Measurements from ENCODE around the gene ADAMTS16. TPM values are rescaled to one million over a fixed set of nuclear protein-coding genes. Genes with fewer than 3 reads are reported as not detected.

Gene ADAMTS16
- total RNA-seq, 1 experiment from 2014 or later: 0.11 TPM

DNA sequence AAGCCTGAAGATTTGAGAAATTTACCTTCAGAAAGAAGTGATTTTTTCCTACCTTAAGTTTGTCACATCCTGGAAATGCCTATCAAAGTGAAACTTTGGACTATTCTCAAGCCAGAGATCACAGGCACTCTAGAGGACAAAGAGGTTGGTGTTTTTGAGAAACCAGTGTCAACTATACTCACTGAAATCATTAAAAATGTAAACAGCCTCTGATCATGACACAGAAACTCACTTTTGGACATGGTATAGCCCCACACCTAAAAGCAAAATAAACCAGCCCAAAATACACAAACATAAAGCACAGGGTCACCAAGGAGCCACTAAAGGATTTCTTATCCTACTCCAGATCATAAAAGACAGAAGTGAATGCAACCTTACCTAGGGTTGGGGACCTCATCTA is 216.6 kb downstream of the ADAMTS16 start:
- Histone ChIP-seq H3K4me1 (peaks cover 8% of the 10 kb centered on the region; the same call in 1 of the 2 replicates), H3K27me3 (replicated peaks; ENCODE audit: control insufficient read depth, insufficient read depth, low read length) (no peaks in the 10 kb centered on the region), H3K36me3 (ENCODE audit: control insufficient read depth, insufficient read depth, low read length) (no peaks in the 10 kb centered on the region), H3K9me3 (no peaks in the 10 kb centered on the region), H3K4me3 (ENCODE audit: low read depth, low read length) (no peak overlapping the region)
- no peak for DNase-seq
- no TSS peak for BruUV-seq (replicated peaks)
- H3K27ac Mint-ChIP-seq (ENCODE audit: unreplicated experiment): no peak overlapping the region
- POLR2A ChIA-PET: no interaction called here
- no peaks in the 10 kb centered on the region for H3K9me3 Mint-ChIP-seq (ENCODE audit: unreplicated experiment)
- no peaks in the 10 kb centered on the region for H3K27me3 Mint-ChIP-seq (ENCODE audit: insufficient read depth, unreplicated experiment)
- intact Hi-C loops (cut with micrococcal nuclease; ENCODE audit: unreplicated experiment): no loop called here
- no peaks in the 10 kb centered on the region for H3K4me1 Mint-ChIP-seq (ENCODE audit: low read depth, unreplicated experiment)
- TF ChIP-seq, protein P1, sequence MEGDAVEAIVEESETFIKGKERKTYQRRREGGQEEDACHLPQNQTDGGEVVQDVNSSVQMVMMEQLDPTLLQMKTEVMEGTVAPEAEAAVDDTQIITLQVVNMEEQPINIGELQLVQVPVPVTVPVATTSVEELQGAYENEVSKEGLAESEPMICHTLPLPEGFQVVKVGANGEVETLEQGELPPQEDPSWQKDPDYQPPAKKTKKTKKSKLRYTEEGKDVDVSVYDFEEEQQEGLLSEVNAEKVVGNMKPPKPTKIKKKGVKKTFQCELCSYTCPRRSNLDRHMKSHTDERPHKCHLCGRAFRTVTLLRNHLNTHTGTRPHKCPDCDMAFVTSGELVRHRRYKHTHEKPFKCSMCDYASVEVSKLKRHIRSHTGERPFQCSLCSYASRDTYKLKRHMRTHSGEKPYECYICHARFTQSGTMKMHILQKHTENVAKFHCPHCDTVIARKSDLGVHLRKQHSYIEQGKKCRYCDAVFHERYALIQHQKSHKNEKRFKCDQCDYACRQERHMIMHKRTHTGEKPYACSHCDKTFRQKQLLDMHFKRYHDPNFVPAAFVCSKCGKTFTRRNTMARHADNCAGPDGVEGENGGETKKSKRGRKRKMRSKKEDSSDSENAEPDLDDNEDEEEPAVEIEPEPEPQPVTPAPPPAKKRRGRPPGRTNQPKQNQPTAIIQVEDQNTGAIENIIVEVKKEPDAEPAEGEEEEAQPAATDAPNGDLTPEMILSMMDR (IDR thresholded peaks at IDR 0.05; ENCODE audit: insufficient read depth in 1 of 2, low read depth in 1 of 2, low read length in 1 of 2, severe bottlenecking in 1 of 2, unreplicated experiment in 1 of 2): no peak
- H3K4me3 Mint-ChIP-seq (ENCODE audit: unreplicated experiment): no peak overlapping the region
- CTCF ChIA-PET: no interaction called here
- H3K36me3 Mint-ChIP-seq (ENCODE audit: insufficient read depth, unreplicated experiment): peaks cover 2% of the 10 kb centered on the region

DNA sequence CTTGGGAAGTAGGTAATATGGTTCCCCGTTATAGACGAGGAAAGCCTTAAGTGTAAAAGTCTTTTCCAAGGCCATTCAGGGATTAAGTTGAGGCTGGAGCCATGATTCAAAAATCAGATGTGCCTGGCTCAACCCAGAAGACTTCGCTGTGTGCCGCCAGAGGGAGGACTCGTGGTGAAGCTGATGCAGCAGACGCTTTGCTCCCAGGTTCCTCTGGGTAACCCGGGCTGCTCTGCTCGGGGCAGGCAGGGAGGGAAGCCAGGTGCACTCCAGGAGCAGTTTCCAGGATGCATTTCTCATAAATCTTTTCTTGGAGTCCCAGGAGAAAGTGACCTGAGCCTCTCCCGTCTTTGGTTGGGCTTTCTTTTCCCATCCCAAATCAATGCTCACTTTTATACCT is 219.5 kb downstream of the ADAMTS16 start:
- peaks cover 8% of the 10 kb centered on the region; the same call in 1 of the 2 replicates for H3K4me1 ChIP-seq
- no peak overlapping the region for H3K4me3 ChIP-seq (ENCODE audit: low read depth, low read length)
- POLR2A ChIA-PET: no interaction called here
- Mint-ChIP-seq H3K27me3 (ENCODE audit: insufficient read depth, unreplicated experiment) (no peaks in the 10 kb centered on the region), H3K27ac (ENCODE audit: unreplicated experiment) (no peak overlapping the region), H3K36me3 (ENCODE audit: insufficient read depth, unreplicated experiment) (no peaks in the 10 kb centered on the region), H3K9me3 (ENCODE audit: unreplicated experiment) (no peaks in the 10 kb centered on the region), H3K4me3 (ENCODE audit: unreplicated experiment) (no peak overlapping the region), H3K4me1 (ENCODE audit: low read depth, unreplicated experiment) (no peaks in the 10 kb centered on the region)
- H3K27me3 ChIP-seq (replicated peaks; ENCODE audit: control insufficient read depth, insufficient read depth, low read length): no peaks in the 10 kb centered on the region
- TF ChIP-seq, protein P1 (IDR thresholded peaks at IDR 0.05; ENCODE audit: insufficient read depth in 1 of 2, low read depth in 1 of 2, low read length in 1 of 2, severe bottlenecking in 1 of 2, unreplicated experiment in 1 of 2): no peak
- H3K9me3 ChIP-seq: no peaks in the 10 kb centered on the region
- CTCF ChIA-PET: no interaction called here
- intact Hi-C loops (cut with micrococcal nuclease; ENCODE audit: unreplicated experiment): no loop called here
- BruUV-seq (replicated peaks): no TSS peak
- H3K36me3 ChIP-seq (ENCODE audit: control insufficient read depth, insufficient read depth, low read length): no peaks in the 10 kb centered on the region
- DNase-seq: no peak

DNA sequence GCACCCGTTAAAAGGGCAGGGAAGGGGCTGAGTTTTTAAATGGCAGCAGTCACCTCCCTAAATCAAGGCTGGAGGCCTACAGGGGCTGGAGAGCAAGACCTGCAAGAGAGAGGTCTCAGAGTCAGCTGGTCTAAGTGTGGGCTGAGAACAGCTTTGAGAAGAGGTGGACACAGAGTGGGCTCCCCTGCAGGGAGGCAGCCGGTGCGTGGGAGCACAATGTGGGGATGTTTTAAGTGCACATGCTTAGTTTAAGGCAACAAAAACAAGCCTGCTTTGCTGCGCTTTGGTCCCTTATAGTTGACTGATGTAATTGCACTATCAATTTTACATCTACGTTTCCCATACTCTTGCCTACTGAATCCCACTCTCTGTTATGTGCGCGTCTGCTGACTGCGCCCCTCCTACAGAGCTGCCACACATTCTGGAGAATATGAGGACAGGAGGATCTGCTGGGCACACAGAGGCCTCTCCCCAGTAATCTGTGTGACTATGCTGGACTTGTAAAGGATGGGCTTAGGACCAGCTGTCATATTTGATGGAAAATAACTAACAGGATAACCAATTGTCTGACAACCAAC is 220.3 kb downstream of the ADAMTS16 start:
- TF ChIP-seq, protein P1 (IDR thresholded peaks at IDR 0.05; ENCODE audit: insufficient read depth in 1 of 2, low read depth in 1 of 2, low read length in 1 of 2, severe bottlenecking in 1 of 2, unreplicated experiment in 1 of 2): no peak
- Histone ChIP-seq H3K4me1 (peaks cover 8% of the 10 kb centered on the region; the same call in 1 of the 2 replicates), H3K27me3 (replicated peaks; ENCODE audit: control insufficient read depth, insufficient read depth, low read length) (no peaks in the 10 kb centered on the region), H3K4me3 (ENCODE audit: low read depth, low read length) (no peak overlapping the region), H3K9me3 (no peaks in the 10 kb centered on the region), H3K36me3 (ENCODE audit: control insufficient read depth, insufficient read depth, low read length) (no peaks in the 10 kb centered on the region)
- DNase-seq: no peak
- Mint-ChIP-seq H3K27ac (ENCODE audit: unreplicated experiment) (peak overlapping the region; percentile 56), H3K36me3 (ENCODE audit: insufficient read depth, unreplicated experiment) (no peaks in the 10 kb centered on the region), H3K27me3 (ENCODE audit: insufficient read depth, unreplicated experiment) (no peaks in the 10 kb centered on the region), H3K4me3 (ENCODE audit: unreplicated experiment) (no peak overlapping the region), H3K9me3 (ENCODE audit: unreplicated experiment) (no peaks in the 10 kb centered on the region), H3K4me1 (ENCODE audit: low read depth, unreplicated experiment) (no peaks in the 10 kb centered on the region)
- CTCF ChIA-PET: no interaction called here
- intact Hi-C loops (cut with micrococcal nuclease; ENCODE audit: unreplicated experiment): no loop called here
- BruUV-seq (replicated peaks): no TSS peak
- POLR2A ChIA-PET: no interaction called here

Data from Caco-2 (cell line).